AG10803 (cell line): ENCODE measurements around the gene U2AF2.

ENCODE experiments used
- DNase-seq: peaks from one replicate; pipeline ENCODE4 v3.0.0; 2010; ENCODE audit warnings: low read depth
- H3K4me3 ChIP-seq: 2 replicates; pipeline ENCODE4 v1.5.1; 2011; ENCODE audit warnings: mild to moderate bottlenecking, low read length, control low read depth
- CTCF ChIP-seq: conservative IDR thresholded peaks from 2 replicates; pipeline ENCODE4 v1.5.1; 2011; ENCODE audit warnings: mild to moderate bottlenecking, low read length, control low read depth, inconsistent platforms

U2AF2 gene

GRCh38 chr19:55723491-55723890 lies 68.7 kb downstream of the U2AF2 start:
- no peak overlapping the region for H3K4me3 ChIP-seq
- DNase-seq, result no peak
- TF ChIP-seq CTCF, result no peak
